Activated naive CD4-positive, alpha-beta T cell treated with anti-CD3 and anti-CD28 coated beads for 36 hours (primary cell): ENCODE results near the gene FOXO1. TPM values are rescaled to one million over a fixed set of nuclear protein-coding genes. Genes with fewer than 3 reads are reported as not detected.

Experiments used
- CTCF ChIA-PET: fragments of 350-600 bp; sonication (Branson Sonifier 250); formaldehyde crosslinking; loops from one replicate; lab custom pipeline; 2021; ENCODE audit warnings: antibody characterized with exemption; lab: Charles Lee
- DNase-seq: peaks from one replicate; pipeline ENCODE4 v3.0.0-alpha.2; 2020
- H3K27ac Mint-ChIP-seq: one replicate; pipeline ENCODE4 v1.8.0; 2021; ENCODE audit warnings: mild to moderate bottlenecking, mixed read lengths
- H3K27me3 Mint-ChIP-seq: one replicate; pipeline ENCODE4 v1.8.0; 2021; ENCODE audit warnings: low read depth, mixed read lengths
- H3K36me3 Mint-ChIP-seq: one replicate; pipeline ENCODE4 v1.8.0; 2021; ENCODE audit warnings: low read depth, mixed read lengths
- H3K4me1 Mint-ChIP-seq: one replicate; pipeline ENCODE4 v1.8.0; 2021; ENCODE audit warnings: low read depth, mixed read lengths
- H3K4me3 Mint-ChIP-seq: one replicate; pipeline ENCODE4 v1.8.0; 2021; ENCODE audit warnings: mild to moderate bottlenecking, moderate library complexity, mixed read lengths
- H3K9me3 Mint-ChIP-seq: one replicate; pipeline ENCODE4 v1.8.0; 2021; ENCODE audit warnings: mixed read lengths
- intact Hi-C: fragments of 100-400 bp; cut with micrococcal nuclease; formaldehyde crosslinking; loops from one replicate; pipeline ENCODE4 v1.15.1; 2023
- total RNA-seq, 2 experiments: library from RNA; stranded (reverse); gene quantifications; one replicate each; pipeline ENCODE4 v1.2.3, GENCODE V29; 2021

Gene FOXO1
- total RNA-seq, 2 experiments from 2014 or later, result 30.9 to 32.1 TPM

DNA sequence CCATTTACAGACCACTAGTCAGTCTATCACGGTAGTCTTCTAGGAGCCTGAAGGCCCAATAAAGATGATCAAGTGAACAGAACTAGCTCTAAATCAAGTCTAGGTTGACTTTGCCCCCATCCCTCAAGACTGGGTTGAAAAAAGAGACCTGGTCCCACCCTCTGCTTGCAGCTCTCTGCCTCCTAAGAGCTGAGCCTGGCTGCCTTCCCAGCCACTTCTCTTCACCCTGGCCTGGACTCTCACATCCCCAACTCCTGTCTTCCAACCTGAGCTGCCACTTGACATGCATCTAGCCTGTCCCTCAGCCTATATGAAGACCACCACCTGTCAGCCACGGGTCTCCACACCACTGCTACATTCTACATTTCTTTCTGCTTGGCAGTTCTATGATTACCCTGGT is 99.6 kb downstream of the FOXO1 start:
- no peak overlapping the region for H3K4me3 Mint-ChIP-seq
- no peaks in the 10 kb centered on the region for H3K9me3 Mint-ChIP-seq
- peaks cover 90% of the 10 kb centered on the region for H3K4me1 Mint-ChIP-seq
- intact Hi-C loops, result no loop called here
- DNase-seq, result no peak
- peaks cover 2% of the 10 kb centered on the region for H3K36me3 Mint-ChIP-seq
- no peaks in the 10 kb centered on the region for H3K27me3 Mint-ChIP-seq
- H3K27ac Mint-ChIP-seq, result peak overlapping the region; percentile 67
- CTCF ChIA-PET, result interaction anchor here (0.7 kb wide), 1 partner anchor 102 kb away, joined by 4 read pairs; no protein-coding TSS in a partner anchor

GRCh38 chr13:40565282-40566148 is 100.9 kb downstream of the FOXO1 start:
- intact Hi-C loops, result loop anchor here (1.0 to 2.0 kb wide), 2 partner anchors 8 to 33 kb away; no protein-coding TSS in a partner anchor
- peak; percentile 42 for DNase-seq
- H3K27ac Mint-ChIP-seq, result peak overlapping the region; percentile 82
- H3K9me3 Mint-ChIP-seq, result no peaks in the 10 kb centered on the region
- H3K36me3 Mint-ChIP-seq, result peaks cover 8% of the 10 kb centered on the region
- H3K4me1 Mint-ChIP-seq, result peaks cover 82% of the 10 kb centered on the region
- no peaks in the 10 kb centered on the region for H3K27me3 Mint-ChIP-seq
- no peak overlapping the region for H3K4me3 Mint-ChIP-seq
- CTCF ChIA-PET, result interaction anchor here (0.5 to 1.9 kb wide), 7 partner anchors 9 to 365 kb away, joined by 3 to 5 read pairs (median 3); no protein-coding TSS in a partner anchor

- Mint-ChIP-seq H3K27me3 (no peaks in the 10 kb centered on the region), H3K9me3 (peaks cover 2% of the 10 kb centered on the region), H3K36me3 (peaks cover 19% of the 10 kb centered on the region), H3K27ac (peak overlapping the region; percentile 82), H3K4me1 (peaks cover 84% of the 10 kb centered on the region), H3K4me3 (peak overlapping the region; percentile 30)
- CTCF ChIA-PET, result interaction anchor here (0.6 to 1.9 kb wide), 6 partner anchors 8 to 469 kb away, joined by 3 to 5 read pairs (median 4); no protein-coding TSS in a partner anchor
- intact Hi-C loops, result loop anchor here (1.0 to 2.0 kb wide), 2 partner anchors 9 to 34 kb away; no protein-coding TSS in a partner anchor
- DNase-seq, result peak; percentile 44
These were observed 102.0 kb downstream of the FOXO1 start for GRCh38 chr13:40564342-40565001.

DNA sequence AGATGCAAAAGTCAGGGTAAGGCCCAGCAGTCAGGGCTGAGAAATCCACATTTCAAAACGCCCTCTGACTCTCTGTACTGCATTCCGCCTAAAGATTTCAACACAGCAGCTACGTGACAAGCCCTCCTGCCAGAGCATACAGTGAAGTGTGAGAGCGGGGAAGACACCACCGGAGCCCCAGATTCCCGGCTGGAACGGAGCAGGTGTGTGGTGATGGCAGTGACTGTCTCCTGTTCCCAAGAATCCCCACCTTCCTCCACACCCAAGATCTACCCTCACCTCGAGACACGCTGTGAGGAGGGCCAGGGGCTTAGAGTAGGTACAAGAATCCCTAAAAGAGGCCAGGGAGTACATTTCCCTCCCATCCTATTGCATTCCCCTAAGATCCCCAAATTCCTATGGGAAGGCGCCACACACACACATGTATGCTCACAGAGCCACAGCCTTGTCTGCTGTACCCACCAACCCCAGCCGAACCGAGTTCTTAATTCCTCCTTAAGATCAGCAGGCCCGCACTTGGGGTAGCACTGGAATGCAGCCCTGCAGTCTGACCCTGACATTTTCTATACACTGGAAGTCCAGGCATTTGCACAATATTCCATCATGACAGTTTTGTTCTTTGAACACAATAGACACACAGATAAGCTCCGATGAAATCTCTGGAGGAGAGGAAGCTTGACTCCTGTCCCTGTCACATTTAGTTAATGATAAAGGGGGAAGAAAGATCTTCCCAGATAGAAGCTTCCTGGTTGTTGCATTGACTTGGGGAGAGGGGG is 102.9 kb downstream of the FOXO1 start:
- CTCF ChIA-PET, result interaction anchor here (1.9 kb wide), 1 partner anchor 7 kb away, joined by 5 read pairs; no protein-coding TSS in a partner anchor
- DNase-seq, result no peak
- Mint-ChIP-seq H3K27me3 (no peaks in the 10 kb centered on the region), H3K36me3 (peaks cover 24% of the 10 kb centered on the region), H3K9me3 (peaks cover 2% of the 10 kb centered on the region), H3K27ac (peak overlapping the region; percentile 82), H3K4me1 (peaks cover 84% of the 10 kb centered on the region), H3K4me3 (no peak overlapping the region)
- intact Hi-C loops, result loop anchor here (2.0 kb wide), 1 partner anchor 35 kb away; no protein-coding TSS in a partner anchor

DNA sequence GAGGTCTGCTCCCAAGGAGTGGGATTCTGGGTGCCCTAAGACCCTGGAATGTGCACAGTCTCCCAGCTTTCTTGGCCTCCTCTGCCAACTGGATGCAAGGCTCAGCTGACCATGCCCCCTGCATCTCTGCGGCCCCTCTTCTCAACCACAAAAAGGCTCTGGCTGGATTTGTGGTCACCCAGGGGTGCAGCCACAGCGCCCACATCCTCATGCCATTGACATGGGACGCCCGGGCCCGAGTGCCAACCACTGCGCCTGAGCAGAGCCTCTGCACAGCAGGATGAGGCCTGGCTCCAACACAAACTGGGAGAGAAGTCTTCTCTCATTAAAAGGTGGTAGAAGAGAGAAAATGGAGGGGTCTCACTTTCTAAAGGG is 103.5 kb downstream of the FOXO1 start:
- H3K4me1 Mint-ChIP-seq, result peaks cover 82% of the 10 kb centered on the region
- intact Hi-C loops, result no loop called here
- no peak for DNase-seq
- H3K4me3 Mint-ChIP-seq, result no peak overlapping the region
- CTCF ChIA-PET, result no interaction called here
- H3K36me3 Mint-ChIP-seq, result peaks cover 24% of the 10 kb centered on the region
- H3K27ac Mint-ChIP-seq, result no peak overlapping the region
- peaks cover 2% of the 10 kb centered on the region for H3K9me3 Mint-ChIP-seq
- H3K27me3 Mint-ChIP-seq, result no peaks in the 10 kb centered on the region

GRCh38 chr13:40559915-40560314 is 106.5 kb downstream of the FOXO1 start:
- CTCF ChIA-PET, result no interaction called here
- peaks cover 35% of the 10 kb centered on the region for H3K36me3 Mint-ChIP-seq
- H3K4me3 Mint-ChIP-seq, result no peak overlapping the region
- no peak overlapping the region for H3K27ac Mint-ChIP-seq
- no peaks in the 10 kb centered on the region for H3K27me3 Mint-ChIP-seq
- intact Hi-C loops, result no loop called here
- DNase-seq, result no peak
- H3K4me1 Mint-ChIP-seq, result peaks cover 78% of the 10 kb centered on the region
- peaks cover 2% of the 10 kb centered on the region for H3K9me3 Mint-ChIP-seq

DNA sequence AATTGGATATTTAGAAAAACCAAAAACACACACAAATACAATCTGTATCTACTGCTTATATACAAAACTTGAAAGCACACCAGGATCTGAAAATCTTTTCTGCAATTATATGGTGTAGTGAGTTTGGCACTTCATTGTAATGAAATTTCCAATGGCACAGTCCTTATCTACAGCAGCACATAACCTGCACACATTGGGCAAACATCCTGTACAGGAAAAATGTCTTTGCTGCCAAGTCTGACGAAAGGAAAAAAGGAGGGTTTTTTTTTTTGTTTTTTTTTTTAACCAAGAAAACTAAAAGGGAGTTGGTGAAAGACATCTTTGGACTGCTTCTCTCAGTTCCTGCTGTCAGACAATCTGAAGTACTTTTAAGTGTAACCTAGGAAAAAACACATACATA is 107.8 kb downstream of the FOXO1 start:
- H3K36me3 Mint-ChIP-seq, result peaks cover 37% of the 10 kb centered on the region
- intact Hi-C loops, result no loop called here
- no peak overlapping the region for H3K4me3 Mint-ChIP-seq
- CTCF ChIA-PET, result interaction anchor here (0.6 to 1.1 kb wide), 2 partner anchors 109 to 114 kb away, joined by 3 to 4 read pairs; no protein-coding TSS in a partner anchor
- no peaks in the 10 kb centered on the region for H3K27me3 Mint-ChIP-seq
- DNase-seq, result no peak
- peaks cover 2% of the 10 kb centered on the region for H3K9me3 Mint-ChIP-seq
- H3K27ac Mint-ChIP-seq, result peak overlapping the region; percentile 66
- H3K4me1 Mint-ChIP-seq, result peaks cover 78% of the 10 kb centered on the region

- CTCF ChIA-PET, result interaction anchor here (1.1 kb wide), 1 partner anchor 8 kb away, joined by 5 read pairs; no protein-coding TSS in a partner anchor
- H3K36me3 Mint-ChIP-seq, result peaks cover 37% of the 10 kb centered on the region
- intact Hi-C loops, result no loop called here
These were observed 110.0 kb downstream of the FOXO1 start for GRCh38 chr13:40556453-40556852.

DNA sequence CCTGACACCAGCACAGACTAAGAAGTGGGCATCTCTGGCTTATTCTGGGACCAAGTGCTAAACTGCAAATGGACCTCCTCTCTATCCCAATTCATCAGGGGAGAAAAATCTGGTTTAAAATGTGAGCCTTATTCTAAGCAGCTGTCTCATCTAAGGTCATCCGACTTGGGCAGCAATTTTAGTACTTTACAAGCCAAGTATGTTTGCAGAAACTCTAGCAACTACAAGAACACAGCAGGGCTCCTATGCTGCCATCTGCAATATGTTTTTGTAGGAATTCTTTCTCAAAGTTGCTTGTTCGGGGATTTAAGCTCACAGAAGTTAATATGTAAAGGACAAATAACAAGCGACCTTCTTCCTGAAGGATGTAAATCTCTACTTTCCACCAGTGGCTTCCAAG is 113.1 kb downstream of the FOXO1 start:
- no peak overlapping the region for H3K4me3 Mint-ChIP-seq
- CTCF ChIA-PET, result no interaction called here

More at GRCh38 chr13:40556453-40556852, 110.0 kb downstream of the FOXO1 start:
- no peaks in the 10 kb centered on the region for H3K27me3 Mint-ChIP-seq
- no peak for DNase-seq
- no peak overlapping the region for H3K4me3 Mint-ChIP-seq
- no peak overlapping the region for H3K27ac Mint-ChIP-seq
- H3K4me1 Mint-ChIP-seq, result peaks cover 82% of the 10 kb centered on the region
- H3K9me3 Mint-ChIP-seq, result peaks cover 2% of the 10 kb centered on the region

GRCh38 chr13:40552895-40553294 is 113.5 kb downstream of the FOXO1 start:
- H3K4me1 Mint-ChIP-seq, result peaks cover 62% of the 10 kb centered on the region
- peak overlapping the region; percentile 36 for H3K27ac Mint-ChIP-seq
- peaks cover 12% of the 10 kb centered on the region for H3K36me3 Mint-ChIP-seq
- H3K4me3 Mint-ChIP-seq, result no peak overlapping the region
- no peak for DNase-seq
- CTCF ChIA-PET, result no interaction called here
- no peaks in the 10 kb centered on the region for H3K9me3 Mint-ChIP-seq
- no peaks in the 10 kb centered on the region for H3K27me3 Mint-ChIP-seq
- intact Hi-C loops, result no loop called here

More for the DNA sequence above, 113.1 kb downstream of the FOXO1 start:
- Mint-ChIP-seq H3K27ac (peak overlapping the region; percentile 36), H3K4me1 (peaks cover 64% of the 10 kb centered on the region), H3K36me3 (peaks cover 13% of the 10 kb centered on the region), H3K9me3 (no peaks in the 10 kb centered on the region), H3K27me3 (no peaks in the 10 kb centered on the region)
- DNase-seq, result no peak
- intact Hi-C loops, result no loop called here

GRCh38 chr13:40550130-40550529 is 116.3 kb downstream of the FOXO1 start:
- no peaks in the 10 kb centered on the region for H3K9me3 Mint-ChIP-seq
- peaks cover 3% of the 10 kb centered on the region for H3K36me3 Mint-ChIP-seq
- no peak for DNase-seq
- peaks cover 48% of the 10 kb centered on the region for H3K4me1 Mint-ChIP-seq
- no peak overlapping the region for H3K4me3 Mint-ChIP-seq
- no peaks in the 10 kb centered on the region for H3K27me3 Mint-ChIP-seq
- CTCF ChIA-PET, result no interaction called here
- intact Hi-C loops, result no loop called here
- H3K27ac Mint-ChIP-seq, result no peak overlapping the region
